Hindlimb muscle (tissue), 1 donor: ENCODE data around the gene CR2. TPM values are rescaled to one million over a fixed set of nuclear protein-coding genes. Genes with fewer than 3 reads are reported as not detected.
"Not testable (repeated sequence)": the region's sequence is repeated elsewhere in the genome, so short reads cannot be mapped to it uniquely, and the experiment has no call there.

Experiments
- DNase-seq: peaks from one replicate; pipeline ENCODE4 v3.0.0-alpha.2; 2013
- polyA plus RNA-seq: library from polyadenylated mRNA; unstranded; fragments of 120-200 nt; gene quantifications from one replicate; pipeline ENCODE4 v1.2.1, GENCODE V29; 2013; ENCODE audit not compliant: insufficient read length

The CR2 gene
- polyA plus RNA-seq, 1 donor = 0.08 TPM

GRCh38 chr1:207453710-207454045, 450 bp upstream of the CR2 start:
- DNase-seq = no peak

- no peak for DNase-seq
Measured at GRCh38 chr1:207455183-207455754, 1.1 kb downstream of the CR2 start.

- DNase-seq = no peak
Measured at GRCh38 chr1:207458414-207458813, 4.3 kb downstream of the CR2 start.

GRCh38 chr1:207459008-207459407, 4.9 kb downstream of the CR2 start:
- no peak for DNase-seq

- DNase-seq = no peak
Measured at GRCh38 chr1:207461649-207462048, 7.5 kb downstream of the CR2 start.

- DNase-seq = no peak
Measured at GRCh38 chr1:207462535-207462934, 8.4 kb downstream of the CR2 start.

- no peak for DNase-seq
Measured at GRCh38 chr1:207463021-207463420, 8.9 kb downstream of the CR2 start.

GRCh38 chr1:207463571-207463970, 9.4 kb downstream of the CR2 start:
- no peak for DNase-seq

GRCh38 chr1:207470927-207471326, 16.8 kb downstream of the CR2 start:
- DNase-seq = no peak

- DNase-seq = no peak
Measured at GRCh38 chr1:207474210-207474609, 20.1 kb downstream of the CR2 start.

- DNase-seq = no peak
Measured at GRCh38 chr1:207486198-207486597, 32.1 kb downstream of the CR2 start.

- no peak for DNase-seq
Measured at GRCh38 chr1:207487636-207488035, 33.5 kb downstream of the CR2 start.

GRCh38 chr1:207493212-207493611, 39.1 kb downstream of the CR2 start:
- no peak for DNase-seq

- no peak for DNase-seq
Measured at GRCh38 chr1:207494171-207494570, 40.0 kb downstream of the CR2 start.

GRCh38 chr1:207495281-207495680, 41.2 kb downstream of the CR2 start:
- not testable (repeated sequence) for DNase-seq

GRCh38 chr1:207495801-207496792, 42.0 kb downstream of the CR2 start, which contains the start of gene CR1:
Gene CR1 (plus strand): TSS chr1:207496157. CDS start chr1:207496268, 111 bp downstream.
- DNase-seq = no peak

- DNase-seq = no peak
Measured at GRCh38 chr1:207497941-207498340, 43.8 kb downstream of the CR2 start.

- peak; percentile 66 for DNase-seq
Measured at GRCh38 chr1:207499573-207499972, 45.4 kb downstream of the CR2 start.

- DNase-seq = no peak
Measured at GRCh38 chr1:207500306-207500705, 46.2 kb downstream of the CR2 start.

- DNase-seq = no peak
Measured at GRCh38 chr1:207501071-207501470, 46.9 kb downstream of the CR2 start.

GRCh38 chr1:207502726-207503125, 48.6 kb downstream of the CR2 start:
- DNase-seq = no peak

- DNase-seq = no peak
Measured at GRCh38 chr1:207503950-207504349, 49.8 kb downstream of the CR2 start.

- no peak for DNase-seq
Measured at GRCh38 chr1:207504438-207504837, 50.3 kb downstream of the CR2 start.

- no peak for DNase-seq
Measured at GRCh38 chr1:207510444-207510843, 56.3 kb downstream of the CR2 start.
